B cell (primary cell): Measurements from ENCODE around the gene EXD2. TPM values are rescaled to one million over a fixed set of nuclear protein-coding genes. Genes with fewer than 3 reads are reported as not detected.

Experiments used
- ATAC-seq: fragments of 200-7000 bp; cut with Tn5 transposase; one replicate; pipeline ENCODE4 v1.10.0; 2021; ENCODE audit warnings: low read depth, mild to moderate bottlenecking, moderate number of reproducible peaks, moderate library complexity
- CTCF ChIA-PET: fragments of 350-600 bp; sonication (Branson Sonifier 250); formaldehyde crosslinking; loops from one replicate; lab custom pipeline; 2021; ENCODE audit warnings: antibody characterized with exemption, inconsistent platforms; lab: Charles Lee
- POLR2A ChIA-PET: fragments of 350-600 bp; sonication (Branson Sonifier 250); formaldehyde crosslinking; loops from one replicate; lab custom pipeline; 2021; ENCODE audit warnings: antibody characterized with exemption; lab: Charles Lee
- DNase-seq: peaks from one replicate; pipeline ENCODE4 v3.0.0; 2013
- H2AFZ ChIP-seq: 2 replicates; pipeline ENCODE4 v1.6.1; 2012; ENCODE audit warnings: mild to moderate bottlenecking, low read depth, low read length; ENCODE audit not compliant: insufficient read depth, poor library complexity, severe bottlenecking
- H3K27ac ChIP-seq, 2 donors: 1 replicate in 1 of 2; 2 replicates in 1 of 2; pipeline ENCODE4 v1.5.1; 2012 to 2013; ENCODE audit warnings: low read length in 2 of 2, mild to moderate bottlenecking in 2 of 2, moderate library complexity in 1 of 2
- H3K27me3 ChIP-seq, 4 experiments: fragments of 200-600 bp in 1 of 4; sonication (generic) in 1 of 4; replicated peaks in 1 of 4; 1 replicate in 2 of 4; 2 replicates in 2 of 4; pipeline versions ENCODE4 v1.6.1 to v1.7.0; 2013 to 2016; ENCODE audit warnings: low read length in 3 of 4, mild to moderate bottlenecking in 2 of 4, mixed read lengths in 1 of 4, moderate library complexity in 1 of 4; ENCODE audit not compliant: insufficient read depth in 4 of 4, control insufficient read depth in 3 of 4; ENCODE audit errors: control extremely low read depth in 1 of 4
- H3K36me3 ChIP-seq, 2 experiments: replicated peaks in 1 of 2; 1 replicate in 1 of 2; 2 replicates in 1 of 2; pipeline versions ENCODE4 v1.6.1 to v1.7.1; 2013; ENCODE audit warnings: low read length in 1 of 2; ENCODE audit not compliant: insufficient read depth in 2 of 2, control insufficient read depth in 1 of 2; ENCODE audit errors: control extremely low read depth in 1 of 2, extremely low read depth in 1 of 2
- H3K4me1 ChIP-seq, 2 donors: fragments of 200-600 bp in 1 of 2; sonication (generic) in 1 of 2; 1 replicate in 1 of 2; 2 replicates in 1 of 2; pipeline versions ENCODE4 v1.5.1 to v1.6.1; 2013 to 2017; ENCODE audit warnings: low read length in 2 of 2; ENCODE audit not compliant: control insufficient read depth in 2 of 2, insufficient read depth in 2 of 2
- H3K4me2 ChIP-seq: replicated peaks from 2 replicates; pipeline ENCODE3; 2012; ENCODE audit warnings: mild to moderate bottlenecking, low read depth, low read length; ENCODE audit not compliant: poor library complexity, severe bottlenecking
- H3K4me3 ChIP-seq, 5 experiments: fragments of 200-600 bp in 1 of 5; sonication (generic) in 1 of 5; 1 replicate in 3 of 5; 2 replicates in 2 of 5; pipeline versions ENCODE4 v1.5.1 to v1.7.0; 2011 to 2016; ENCODE audit warnings: low read length in 4 of 5, mild to moderate bottlenecking in 4 of 5, low read depth in 2 of 5, control low read depth in 1 of 5, moderate library complexity in 1 of 5; ENCODE audit not compliant: insufficient read depth in 1 of 5; ENCODE audit errors: control extremely low read depth in 1 of 5, extremely low read depth in 1 of 5
- H3K79me2 ChIP-seq: fragments of 200-600 bp; sonication (generic); one replicate; pipeline ENCODE4 v1.6.0; 2016; ENCODE audit warnings: low read length; ENCODE audit not compliant: control insufficient read depth, insufficient read depth
- H3K9ac ChIP-seq: fragments of 200-600 bp; sonication (generic); 2 replicates; pipeline ENCODE4 v1.6.1; 2017; ENCODE audit warnings: mild to moderate bottlenecking, low read length, moderate library complexity
- H3K9me3 ChIP-seq, 3 donors: one replicate each; pipeline versions ENCODE4 v1.6.1 to v1.7.1; 2013; ENCODE audit warnings: low read length in 2 of 3; ENCODE audit not compliant: control insufficient read depth in 2 of 3, insufficient read depth in 1 of 3; ENCODE audit errors: control extremely low read depth in 1 of 3
- H4K20me1 ChIP-seq: 2 replicates; pipeline ENCODE4 v1.6.0; 2012; ENCODE audit warnings: mild to moderate bottlenecking, low read length; ENCODE audit not compliant: insufficient read depth, control insufficient read depth, poor library complexity, severe bottlenecking
- H3K27ac Mint-ChIP-seq: one replicate; pipeline ENCODE4 v1.8.0; 2021; ENCODE audit warnings: mixed read lengths
- H3K27me3 Mint-ChIP-seq: one replicate; pipeline ENCODE4 v1.8.0; 2021; ENCODE audit warnings: mixed read lengths
- H3K4me1 Mint-ChIP-seq: one replicate; pipeline ENCODE4 v1.8.0; 2021; ENCODE audit warnings: mixed read lengths
- H3K4me3 Mint-ChIP-seq: one replicate; pipeline ENCODE4 v1.8.0; 2021; ENCODE audit warnings: mixed read lengths
- H3K9me3 Mint-ChIP-seq: one replicate; pipeline ENCODE4 v1.8.0; 2022; ENCODE audit warnings: mixed read lengths; ENCODE audit not compliant: insufficient read depth
- CTCF ChIP-seq: fragments of 200-600 bp; IDR thresholded peaks from one replicate; pipeline ENCODE4 v1.8.0; 2022; ENCODE audit warnings: antibody characterized with exemption, mild to moderate bottlenecking
- EZH2 ChIP-seq: IDR thresholded peaks from 2 replicates; pipeline ENCODE4 v1.6.1; 2012; ENCODE audit warnings: borderline replicate concordance, low read depth, mild to moderate bottlenecking, moderate library complexity, low read length; ENCODE audit not compliant: insufficient read depth, poor library complexity, severe bottlenecking
- WGBS: methylation state at CpG from one replicate; pipeline ENCODE4 v1.1.5; 2013; ENCODE audit warnings: missing lambda C conversion rate; ENCODE audit not compliant: insufficient coverage; 5-methylcytosine and 5-hydroxymethylcytosine counted together
- intact Hi-C: fragments of 100-400 bp; cut with micrococcal nuclease; formaldehyde crosslinking; loops from one replicate; pipeline ENCODE4 v1.10.0; 2022
- polyA plus RNA-seq: library from polyadenylated mRNA; depleted of rRNA; stranded (reverse); fragments of >200 nt; gene quantifications from 2 replicates; pipeline ENCODE4 v1.2.3, GENCODE V29; 2012
- total RNA-seq, 2 donors: library from RNA; stranded (reverse); fragments of 120-200 nt in 1 of 2; gene quantifications; 1 replicate in 1 of 2; 2 replicates in 1 of 2; pipeline versions ENCODE4 v1.2.3 to v1.2.4, GENCODE V29; 2013 to 2022

The EXD2 gene
- total and polyA plus RNA-seq, 2 donors (not counting 1 experiment from before 2014, with no cell fraction given) = 3.6 to 10.0 TPM

- ChIA-PET POLR2A (no interaction called here), CTCF (no interaction called here)
- no peak for TF ChIP-seq CTCF
- no peak for TF ChIP-seq EZH2
- H3K9ac ChIP-seq = no peak overlapping the region
- H3K4me2 ChIP-seq = no peak overlapping the region
- peak; percentile 28 for DNase-seq
- peaks cover 24% of the 10 kb centered on the region for H3K79me2 ChIP-seq
- peaks cover 22% of the 10 kb centered on the region for H4K20me1 ChIP-seq
- Mint-ChIP-seq H3K4me3 (peak overlapping the region; percentile 29), H3K4me1 (peaks cover 21% of the 10 kb centered on the region), H3K27ac (peak overlapping the region; percentile 37), H3K9me3 (no peaks in the 10 kb centered on the region), H3K27me3 (peaks cover 3% of the 10 kb centered on the region)
- H3K4me1 ChIP-seq = peaks cover 9 to 21% of the 10 kb centered on the region in 2 donors
- no peak for ATAC-seq
- no peaks in the 10 kb centered on the region for H3K36me3 ChIP-seq
- no peak overlapping the region for H3K27ac ChIP-seq
- H2AFZ ChIP-seq = no peak overlapping the region
- H3K4me3 ChIP-seq = no peak overlapping the region
- H3K27me3 ChIP-seq = no peaks in the 10 kb centered on the region
- H3K9me3 ChIP-seq = no peaks in the 10 kb centered on the region
- intact Hi-C loops = loop anchor here (5.0 kb wide), 1 partner anchor 1792 kb away; the partner anchor contains the start of gene EIF2S1
- 82% methylated on average over 1 of the region's 4 CpGs for WGBS
Measured at GRCh38 chr14:69154779-69155178, 36.5 kb upstream of the EXD2 start.

- no peak overlapping the region for H3K4me3 Mint-ChIP-seq
Measured at GRCh38 chr14:69156224-69156623, 35.1 kb upstream of the EXD2 start.

More at GRCh38 chr14:69156224-69156623, 35.1 kb upstream of the EXD2 start:
- POLR2A ChIA-PET = no interaction called here
- peaks cover 7% of the 10 kb centered on the region for H4K20me1 ChIP-seq
- H3K9me3 ChIP-seq = no peaks in the 10 kb centered on the region
- H3K36me3 ChIP-seq = no peaks in the 10 kb centered on the region
- H3K9ac ChIP-seq = no peak overlapping the region
- no peak overlapping the region for H2AFZ ChIP-seq
- no peak overlapping the region for H3K27ac Mint-ChIP-seq
- TF ChIP-seq EZH2 = no peak
- no peak for TF ChIP-seq CTCF
- no peak overlapping the region for H3K27ac ChIP-seq
- H3K27me3 ChIP-seq = peaks cover 0 to 7% (median 1%) of the 10 kb centered on the region in 4 experiments
- peaks cover 9% of the 10 kb centered on the region for H3K79me2 ChIP-seq
- peaks cover 14% of the 10 kb centered on the region for H3K27me3 Mint-ChIP-seq
- H3K4me1 ChIP-seq = peaks cover under 1 to 8% of the 10 kb centered on the region in 2 donors
- no peaks in the 10 kb centered on the region for H3K9me3 Mint-ChIP-seq
- peaks cover 10% of the 10 kb centered on the region for H3K4me1 Mint-ChIP-seq
- H3K4me3 ChIP-seq = no peak overlapping the region
- no peak overlapping the region for H3K4me2 ChIP-seq
- intact Hi-C loops = no loop called here
- CTCF ChIA-PET = interaction anchor here (1.7 kb wide), 1 partner anchor 27 kb away, joined by 6 read pairs; no protein-coding TSS in a partner anchor
- DNase-seq = no peak
- ATAC-seq = no peak
